Activated naive CD8-positive, alpha-beta T cell treated with anti-CD3 and anti-CD28 coated beads, Interleukin-2, amount 50 U/mL, for 16 hours (primary cell): ENCODE data around the gene MYT1.
"Not testable (repeated sequence)": the region's sequence is repeated elsewhere in the genome, so short reads cannot be mapped to it uniquely, and the experiment has no call there.

ENCODE experiments used
- DNase-seq: peaks from one replicate; pipeline ENCODE4 v3.0.0-alpha.2; 2020; ENCODE audit warnings: low read depth, low spot score

The MYT1 gene

DNA sequence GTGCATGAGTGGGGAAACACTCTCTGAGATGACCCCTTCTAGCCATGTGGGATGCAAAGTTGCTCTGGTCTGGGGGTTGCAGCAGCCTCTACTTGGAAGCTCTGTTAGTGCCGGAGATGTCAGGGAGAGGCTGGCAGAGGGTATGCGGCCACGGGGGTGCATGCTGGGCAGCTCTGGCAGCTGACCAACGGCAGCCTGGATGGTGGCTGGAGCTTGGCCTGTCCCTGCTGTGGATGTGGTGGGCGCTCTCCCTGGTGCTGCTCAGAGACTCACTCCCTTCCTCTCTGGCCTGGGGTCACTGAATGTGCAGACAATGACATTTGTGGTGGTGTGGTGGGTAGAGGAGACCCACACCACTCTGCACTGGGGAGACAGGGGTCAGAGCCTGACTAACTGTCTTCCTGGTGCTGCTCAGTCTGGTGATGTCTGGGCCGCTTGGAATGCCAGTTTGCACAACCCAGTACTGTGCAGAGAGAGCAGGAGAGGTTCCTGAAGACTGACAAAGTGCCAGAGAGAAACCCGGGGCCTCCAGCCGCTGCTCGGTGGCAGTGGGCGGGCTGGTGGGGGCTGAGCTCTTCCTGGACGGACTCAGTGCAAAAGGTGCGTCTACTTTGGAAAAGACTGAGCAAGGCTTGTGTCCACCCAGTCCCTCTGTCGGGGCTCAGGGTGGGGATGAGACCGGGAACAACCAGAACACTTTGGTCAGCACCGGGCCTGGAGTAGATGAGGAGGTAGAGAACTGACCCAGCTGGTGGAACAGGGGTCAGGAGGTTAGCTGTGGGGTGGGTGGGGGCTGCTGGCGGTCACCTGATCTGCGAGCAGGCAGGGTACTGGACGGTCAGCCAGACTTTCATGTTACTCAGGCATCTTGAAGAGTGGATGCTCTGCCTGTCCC lies 2.7 kb downstream of the MYT1 start:
- no peak for DNase-seq

DNA sequence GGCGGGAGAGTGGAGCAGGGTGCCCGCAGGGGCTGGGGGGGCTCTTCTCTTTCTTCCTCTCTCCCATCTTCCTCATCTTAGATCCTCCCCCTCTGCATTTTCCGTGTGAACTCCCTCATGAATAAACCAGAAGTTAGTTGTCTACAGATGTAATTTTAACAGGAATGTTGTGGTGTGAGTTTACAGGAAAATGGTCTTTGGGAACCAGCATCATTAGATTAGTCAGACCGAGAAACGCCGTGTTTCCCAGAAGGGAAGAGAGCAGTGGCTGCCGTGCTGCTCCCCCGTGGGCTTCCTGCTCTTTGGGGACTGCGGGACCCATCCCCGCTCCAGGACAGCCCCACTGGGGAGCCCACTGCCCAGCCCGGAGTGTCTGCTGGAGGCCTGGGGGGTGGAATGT lies 3.4 kb downstream of the MYT1 start:
- DNase-seq, result no peak

GRCh38 chr20:64168381-64169090 lies 4.3 kb downstream of the MYT1 start:
- no peak for DNase-seq

DNA sequence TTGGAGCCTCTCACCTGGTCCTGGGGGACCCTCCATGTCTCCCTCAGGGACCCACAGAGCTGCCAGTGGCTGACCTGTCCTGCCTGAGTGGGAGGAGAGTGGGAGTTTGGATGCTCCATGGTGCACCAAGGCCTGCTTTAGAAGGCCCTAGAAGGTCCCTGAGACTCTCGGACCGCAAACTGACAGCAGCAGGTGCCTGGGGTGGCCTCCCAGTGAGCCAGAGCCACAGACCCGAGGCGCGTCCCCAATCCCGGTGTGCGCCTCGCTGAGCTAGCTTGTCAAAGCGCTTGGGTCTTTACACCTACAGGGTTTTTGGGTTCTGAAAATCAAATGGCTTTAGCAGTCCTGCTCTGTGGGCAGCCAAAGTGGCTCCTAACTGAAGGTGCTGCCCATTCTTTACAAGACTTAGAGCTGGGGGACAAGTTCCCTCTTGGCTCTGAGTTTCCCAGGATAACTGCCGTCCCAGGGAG lies 4.9 kb downstream of the MYT1 start:
- no peak for DNase-seq

- DNase-seq, result no peak
These were observed 7.0 kb downstream of the MYT1 start for GRCh38 chr20:64171211-64171610.

DNA sequence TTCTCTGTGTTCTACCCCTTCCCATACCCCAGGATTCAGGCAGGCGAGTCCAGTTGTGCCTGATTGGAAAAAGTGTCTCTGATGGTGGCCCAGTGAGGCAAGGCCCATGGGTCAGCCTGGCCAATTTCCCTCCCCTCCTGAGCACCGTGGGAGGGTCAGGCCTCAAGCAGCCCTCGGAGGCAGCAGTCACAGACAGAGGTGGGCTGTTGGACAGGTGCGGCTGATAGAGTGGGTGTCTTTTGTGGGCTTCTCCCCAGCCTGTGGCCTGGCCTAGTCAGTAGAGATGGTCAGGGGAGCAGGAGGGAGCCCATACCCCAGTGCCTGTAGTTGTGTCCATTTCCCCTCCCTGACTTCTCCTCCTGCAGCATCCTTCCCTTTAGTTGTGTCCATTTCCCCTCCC lies 8.9 kb downstream of the MYT1 start:
- no peak for DNase-seq

- no peak for DNase-seq
These were observed 12.3 kb downstream of the MYT1 start for GRCh38 chr20:64176551-64176950.

GRCh38 chr20:64176971-64177370 lies 12.7 kb downstream of the MYT1 start:
- no peak for DNase-seq

DNA sequence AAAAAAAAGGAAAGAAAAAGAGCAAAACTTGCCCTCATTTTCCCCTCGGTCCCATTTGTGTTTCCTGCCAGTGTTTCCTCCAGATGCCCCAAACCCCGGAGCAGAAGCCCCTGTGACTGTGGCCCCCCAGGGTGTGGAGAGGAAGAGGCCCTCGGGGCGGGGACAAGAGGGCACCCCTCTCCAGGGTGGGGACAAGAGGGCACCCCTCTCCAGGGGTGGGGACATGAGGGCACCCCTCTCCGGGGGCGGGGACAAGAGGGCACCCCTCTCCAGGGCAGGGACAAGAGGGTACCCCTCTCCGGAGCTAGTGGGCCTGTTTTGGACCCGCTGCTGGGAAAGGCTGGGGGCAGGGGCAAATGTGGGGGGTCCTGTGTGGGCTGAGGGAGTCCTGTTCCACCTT lies 13.1 kb downstream of the MYT1 start:
- no peak for DNase-seq

- DNase-seq, result no peak
These were observed 13.5 kb downstream of the MYT1 start for GRCh38 chr20:64177787-64178186.

DNA sequence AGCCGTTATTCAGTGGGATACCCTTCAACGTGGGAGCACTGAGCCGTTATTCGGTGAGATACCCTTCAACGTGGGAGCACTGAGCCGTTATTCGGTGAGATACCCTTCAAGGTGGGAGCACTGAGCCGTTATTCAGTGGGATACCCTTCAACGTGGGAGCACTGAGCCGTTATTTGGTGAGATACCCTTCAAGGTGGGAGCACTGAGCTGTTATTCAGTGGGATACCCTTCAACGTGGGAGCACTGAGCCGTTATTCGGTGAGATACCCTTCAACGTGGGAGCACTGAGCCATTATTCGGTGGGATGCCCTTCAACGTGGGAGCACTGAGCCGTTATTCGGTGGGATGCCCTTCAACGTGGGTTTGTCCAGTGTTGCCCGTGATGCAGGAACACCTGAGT lies 14.7 kb downstream of the MYT1 start:
- not testable (repeated sequence) for DNase-seq

DNA sequence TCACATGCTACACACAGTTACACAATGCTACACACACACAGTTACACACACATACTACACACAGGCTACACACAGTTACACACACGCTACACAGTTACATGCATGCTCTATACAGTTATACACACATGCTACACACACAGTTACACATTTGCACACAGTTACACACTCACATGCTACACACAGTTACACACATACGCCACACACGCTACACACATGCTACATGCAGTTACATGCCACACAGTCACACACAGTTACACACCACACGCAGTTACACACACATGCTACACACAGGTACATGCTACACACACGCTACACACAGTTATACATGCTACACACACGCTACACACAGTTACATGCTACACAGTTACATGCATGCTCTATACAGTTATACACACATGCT lies 15.6 kb downstream of the MYT1 start:
- DNase-seq, result no peak

GRCh38 chr20:64180673-64181072 lies 16.4 kb downstream of the MYT1 start:
- DNase-seq, result no peak

- no peak for DNase-seq
These were observed 17.1 kb downstream of the MYT1 start for GRCh38 chr20:64181391-64181790.

DNA sequence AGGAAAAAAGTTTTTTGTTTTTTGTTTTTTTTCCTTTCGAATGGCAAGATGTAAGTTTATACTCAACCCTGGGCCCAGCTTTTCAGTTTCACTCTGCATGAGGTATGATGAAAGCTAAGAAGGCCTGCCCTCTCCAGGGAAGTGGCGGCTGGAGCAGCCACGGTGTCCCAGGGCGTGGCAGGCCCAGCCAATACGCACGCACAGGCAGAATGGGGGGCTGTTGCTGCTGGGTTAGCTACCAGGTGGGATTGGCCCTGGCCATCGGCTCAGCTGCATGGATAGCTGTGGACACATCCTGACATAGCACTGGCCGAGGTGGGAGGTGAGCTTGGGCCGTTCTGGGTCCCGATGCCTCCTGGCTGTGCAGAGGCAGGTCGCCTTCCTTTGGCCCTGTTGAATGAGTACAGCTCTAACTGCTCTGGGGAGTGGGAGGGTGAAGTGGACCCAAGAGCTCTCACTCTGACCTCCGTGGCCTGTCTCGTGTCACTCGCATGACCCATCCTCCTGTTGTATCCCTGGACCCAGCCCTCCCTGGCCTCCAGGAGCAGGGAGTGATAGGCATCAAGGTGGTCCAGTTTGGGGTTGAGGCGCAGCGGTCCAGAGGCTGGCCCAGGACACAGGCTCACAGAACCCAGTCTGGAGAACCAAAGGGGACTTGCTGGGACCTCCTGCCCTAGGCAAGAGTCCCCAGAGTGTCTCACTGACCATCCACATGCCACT lies 18.1 kb downstream of the MYT1 start:
- no peak for DNase-seq

GRCh38 chr20:64183313-64183712 lies 19.1 kb downstream of the MYT1 start:
- DNase-seq, result no peak

GRCh38 chr20:64184795-64185194 lies 20.5 kb downstream of the MYT1 start:
- DNase-seq, result no peak

DNA sequence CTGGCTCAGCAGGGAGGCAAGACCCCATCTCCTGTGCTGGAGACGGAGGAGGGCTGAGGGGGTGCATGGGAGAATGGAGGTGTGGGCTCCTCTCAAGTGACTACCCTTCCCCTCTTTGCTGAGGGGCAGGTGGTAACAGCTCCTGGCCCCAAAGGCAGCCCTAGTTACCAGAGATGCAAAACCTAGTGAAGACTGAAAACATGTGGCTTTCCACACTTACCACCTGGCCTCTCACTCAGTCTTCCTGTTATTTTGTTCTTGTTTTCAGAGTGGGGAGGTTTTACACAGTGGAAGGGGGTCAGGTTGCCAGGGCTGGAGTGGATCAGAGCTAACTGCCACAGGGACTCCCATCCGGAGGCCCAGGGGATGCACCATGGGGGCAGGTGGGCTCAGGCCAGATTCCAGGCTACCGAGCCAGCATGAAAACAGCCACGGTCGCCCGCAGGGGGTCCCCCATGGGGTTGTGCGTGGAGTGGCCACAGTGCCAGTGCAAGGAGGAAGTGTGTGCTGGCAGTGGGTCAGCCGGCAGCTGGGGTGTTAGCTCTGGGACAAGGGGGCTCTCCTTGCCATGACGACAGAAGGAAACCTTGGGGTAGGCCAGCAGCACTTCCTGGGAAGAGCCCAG lies 21.1 kb downstream of the MYT1 start:
- no peak for DNase-seq

GRCh38 chr20:64186071-64186598 lies 21.9 kb downstream of the MYT1 start:
- no peak for DNase-seq

DNA sequence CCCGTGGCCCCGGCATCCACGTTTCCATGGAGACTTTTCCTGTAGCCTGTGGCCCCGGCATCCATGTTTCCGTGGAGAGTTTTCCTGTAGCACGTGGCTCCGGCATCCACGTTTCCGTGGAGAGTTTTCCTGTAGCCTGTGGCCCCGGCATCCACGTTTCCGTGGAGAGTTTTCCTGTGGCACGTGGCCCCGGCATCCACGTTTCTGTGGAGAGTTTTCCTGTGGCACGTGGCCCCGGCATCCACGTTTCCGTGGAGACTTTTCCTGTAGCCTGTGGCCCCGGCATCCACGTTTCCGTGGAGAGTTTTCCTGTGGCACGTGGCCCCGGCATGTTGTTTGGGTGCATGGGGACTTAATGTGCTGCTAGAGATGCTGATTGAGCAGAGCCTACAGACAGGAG lies 23.0 kb downstream of the MYT1 start:
- not testable (repeated sequence) for DNase-seq

- DNase-seq, result no peak
These were observed 23.8 kb downstream of the MYT1 start for GRCh38 chr20:64188091-64188490.
